K562 (cell line): ENCODE measurements around the gene PRSS56. TPM values are rescaled to one million over a fixed set of nuclear protein-coding genes. Genes with fewer than 3 reads are reported as not detected.

Experiments used
- CHAMP1 ChIP-seq: fragments of 450-650 bp; IDR thresholded peaks from 2 replicates; pipeline ENCODE4 v1.6.1; 2016; ENCODE audit warnings: mild to moderate bottlenecking
- CHCHD3 ChIP-seq: fragments of 250-450 bp; sonication (Bioruptor Pico); IDR thresholded peaks from 2 replicates; pipeline ENCODE4 v2.1.2; 2022; ENCODE audit warnings: mild to moderate bottlenecking
- NUFIP1 ChIP-seq: fragments of 450-650 bp; IDR thresholded peaks from 2 replicates; pipeline ENCODE4 v1.6.1; 2018; ENCODE audit not compliant: partially characterized antibody
- ZNF449 ChIP-seq: fragments of 250-450 bp; sonication (Bioruptor Pico); IDR thresholded peaks from 2 replicates; pipeline ENCODE4 v1.8.0; 2022; ENCODE audit warnings: moderate library complexity, mild to moderate bottlenecking, inconsistent platforms
- ZNF609 ChIP-seq: sonication (generic); formaldehyde crosslinking; IDR thresholded peaks from 2 replicates; pipeline ENCODE4 v1.8.1; 2023; ENCODE audit warnings: missing genetic modification reagents, mild to moderate bottlenecking, borderline replicate concordance
- polyA plus RNA-seq, 8 experiments: library from polyadenylated mRNA; depleted of rRNA in 4 of 8; stranded (reverse) in 5 of 8; unstranded in 3 of 8; fragments of >200 nt; fragmentation: Nextera tagmentation in 2 of 8; fragmentation: Illumina TruSeq in 1 of 8; extraction: Ambion mirVana in 2 of 8; extraction: Trizol in 1 of 8; gene quantifications; 2 replicates each; pipeline versions ENCODE4 v1.2.1 to v1.2.3, GENCODE V29; 2011 to 2014; ENCODE audit warnings: inconsistent platforms in 1 of 8, missing spikeins in 1 of 8
- total RNA-seq, 7 experiments: library from RNA; depleted of rRNA in 6 of 7; stranded (reverse); fragments of >200 nt in 6 of 7; fragmentation: Illumina TruSeq in 2 of 7; extraction: Trizol in 2 of 7; gene quantifications; 2 replicates each; pipeline versions ENCODE4 v1.2.1 to v1.2.3, GENCODE V29; 2011 to 2021; ENCODE audit warnings: low replicate concordance in 1 of 7

The PRSS56 gene
- total and polyA plus RNA-seq, 9 of the 15 experiments (the other 6 are each of a cell fraction or from before 2014, with no cell fraction given): not detected

GRCh38 chr2:232481322-232482140, 38.7 kb upstream of the PRSS56 start (continued):
- TF ChIP-seq ZNF609 (CRISPR knock-in tag) (no peak), NUFIP1 (no peak), ZNF449 (no peak), CHAMP1 (no peak), CHCHD3 (CRISPR knock-in tag) (no peak)
